ENCODE measurements around the gene CNTN4. TPM values are rescaled to one million over a fixed set of nuclear protein-coding genes. Genes with fewer than 3 reads are reported as not detected.

Gene CNTN4
- total RNA-seq, 6 experiments from 2014 or later, result not detected

GRCh38 chr3:2300938-2301337 lies 202.3 kb downstream of the CNTN4 start:
- H3K4me3 Mint-ChIP-seq, result no peak overlapping the region
- no peak for DNase-seq

GRCh38 chr3:2301361-2301760 lies 202.7 kb downstream of the CNTN4 start:
- Mint-ChIP-seq H3K4me1 (ENCODE audit: low read depth) (no peaks in the 10 kb centered on the region), H3K4me3 (no peak overlapping the region), H3K27ac (no peak overlapping the region), H3K27me3 (ENCODE audit: insufficient read depth) (no peaks in the 10 kb centered on the region; the same call in 1 of the 2 replicates), H3K9me3 (peaks cover 30% of the 10 kb centered on the region), H3K36me3 (ENCODE audit: low read depth) (no peaks in the 10 kb centered on the region)
- no peak for TF ChIP-seq CTCF (IDR thresholded peaks at IDR 0.05)
- no peak for DNase-seq

More at GRCh38 chr3:2300938-2301337, 202.3 kb downstream of the CNTN4 start:
- Mint-ChIP-seq H3K27me3 (ENCODE audit: insufficient read depth) (no peaks in the 10 kb centered on the region; the same call in 1 of the 2 replicates), H3K27ac (no peak overlapping the region), H3K36me3 (ENCODE audit: low read depth) (no peaks in the 10 kb centered on the region), H3K4me1 (ENCODE audit: low read depth) (no peaks in the 10 kb centered on the region), H3K9me3 (peaks cover 32% of the 10 kb centered on the region)
- TF ChIP-seq CTCF (IDR thresholded peaks at IDR 0.05), result no peak

- H3K9me3 Mint-ChIP-seq, result peaks cover 22% of the 10 kb centered on the region
- no peaks in the 10 kb centered on the region for H3K4me1 Mint-ChIP-seq (ENCODE audit: low read depth)
- no peak for TF ChIP-seq CTCF (IDR thresholded peaks at IDR 0.05)
- no peak overlapping the region for H3K27ac Mint-ChIP-seq
- DNase-seq, result no peak
- no peaks in the 10 kb centered on the region for H3K36me3 Mint-ChIP-seq (ENCODE audit: low read depth)
- no peaks in the 10 kb centered on the region; the same call in 1 of the 2 replicates for H3K27me3 Mint-ChIP-seq (ENCODE audit: insufficient read depth)
- H3K4me3 Mint-ChIP-seq, result no peak overlapping the region
These were observed 204.9 kb downstream of the CNTN4 start for GRCh38 chr3:2303566-2303965.

- no peak for TF ChIP-seq CTCF (IDR thresholded peaks at IDR 0.05)
- Mint-ChIP-seq H3K4me1 (ENCODE audit: low read depth) (no peaks in the 10 kb centered on the region), H3K27me3 (ENCODE audit: insufficient read depth) (no peaks in the 10 kb centered on the region; the same call in 1 of the 2 replicates), H3K9me3 (peaks cover 22% of the 10 kb centered on the region), H3K36me3 (ENCODE audit: low read depth) (no peaks in the 10 kb centered on the region), H3K27ac (no peak overlapping the region), H3K4me3 (no peak overlapping the region)
- no peak for DNase-seq
These were observed 212.4 kb downstream of the CNTN4 start for GRCh38 chr3:2311022-2311421.

GRCh38 chr3:2317521-2317920 lies 218.9 kb downstream of the CNTN4 start:
- no peaks in the 10 kb centered on the region for H3K4me1 Mint-ChIP-seq (ENCODE audit: low read depth)

More at GRCh38 chr3:2317521-2317920, 218.9 kb downstream of the CNTN4 start:
- no peak overlapping the region for H3K4me3 Mint-ChIP-seq
- no peak for TF ChIP-seq CTCF (IDR thresholded peaks at IDR 0.05)
- H3K9me3 Mint-ChIP-seq, result peaks cover 36% of the 10 kb centered on the region
- peaks cover 4% of the 10 kb centered on the region; the same call in 1 of the 2 replicates for H3K36me3 Mint-ChIP-seq (ENCODE audit: low read depth)
- no peak for DNase-seq
- H3K27me3 Mint-ChIP-seq (ENCODE audit: insufficient read depth), result no peaks in the 10 kb centered on the region; the same call in 1 of the 2 replicates
- no peak overlapping the region for H3K27ac Mint-ChIP-seq
